NT2/D1 (cell line): ENCODE measurements around the gene ME2.

Source experiments
- SUZ12 ChIP-seq: IDR thresholded peaks from 2 replicates; pipeline ENCODE4 v1.6.1; 2011; ENCODE audit not compliant: insufficient read length, insufficient read depth; ENCODE audit errors: extremely low read depth
- YY1 ChIP-seq: IDR thresholded peaks from 2 replicates; pipeline ENCODE4 v1.6.1; 2011; ENCODE audit not compliant: insufficient read length, insufficient read depth
- ZNF274 ChIP-seq: IDR thresholded peaks from 2 replicates; pipeline ENCODE4 v1.6.1; 2011; ENCODE audit warnings: mild to moderate bottlenecking, low read depth, low read length

DNA sequence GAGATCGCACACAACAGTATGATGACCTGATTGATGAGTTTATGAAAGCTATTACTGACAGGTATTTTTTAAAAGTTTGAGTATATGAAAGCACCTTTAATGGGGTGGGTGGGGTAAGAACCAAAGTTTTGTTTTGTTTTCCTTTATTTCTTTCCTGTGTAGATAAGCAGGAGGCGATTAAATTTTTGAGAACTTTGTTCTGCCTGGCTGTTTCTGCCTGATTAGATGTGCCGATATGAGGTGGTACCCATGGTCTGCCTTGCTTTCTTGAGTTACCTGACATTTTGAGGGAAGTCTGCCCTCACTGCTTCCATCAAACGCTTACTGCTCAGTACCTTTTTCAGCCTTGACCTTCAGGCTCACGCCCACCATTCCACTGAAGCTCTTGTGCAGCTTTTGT lies 39.2 kb downstream of the ME2 start:
- no peak for TF ChIP-seq YY1
- no peak for TF ChIP-seq ZNF274
- no peak for TF ChIP-seq SUZ12
